Left hindlimb (tissue), 1 donor: ENCODE data around the gene PHOSPHO2.

Experiments used
- DNase-seq: peaks from one replicate; pipeline ENCODE4 v3.0.0-alpha.2; 2018

Gene PHOSPHO2

GRCh38 chr2:169716938-169717690 is 22.8 kb downstream of the PHOSPHO2 start:
- no peak for DNase-seq

DNA sequence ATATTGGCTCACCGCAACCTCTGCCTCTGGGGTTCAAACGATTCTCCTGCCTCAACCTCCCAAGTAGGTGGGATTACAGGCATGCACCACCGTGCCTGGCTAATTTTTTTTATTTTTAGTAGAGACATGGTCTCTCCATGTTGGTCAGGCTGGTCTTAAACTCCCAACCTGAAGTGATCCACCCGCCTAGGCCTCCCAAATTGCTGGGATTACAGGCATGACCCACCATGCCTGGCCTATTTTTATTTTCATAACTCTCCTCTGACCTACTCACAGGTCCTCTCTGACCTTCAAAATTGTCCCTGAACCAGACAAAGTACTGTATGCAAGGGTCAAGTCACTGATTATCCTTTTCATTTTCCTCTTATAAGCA is 23.4 kb downstream of the PHOSPHO2 start:
- no peak for DNase-seq

GRCh38 chr2:169718930-169719504 is 24.7 kb downstream of the PHOSPHO2 start:
- DNase-seq, result no peak

DNA sequence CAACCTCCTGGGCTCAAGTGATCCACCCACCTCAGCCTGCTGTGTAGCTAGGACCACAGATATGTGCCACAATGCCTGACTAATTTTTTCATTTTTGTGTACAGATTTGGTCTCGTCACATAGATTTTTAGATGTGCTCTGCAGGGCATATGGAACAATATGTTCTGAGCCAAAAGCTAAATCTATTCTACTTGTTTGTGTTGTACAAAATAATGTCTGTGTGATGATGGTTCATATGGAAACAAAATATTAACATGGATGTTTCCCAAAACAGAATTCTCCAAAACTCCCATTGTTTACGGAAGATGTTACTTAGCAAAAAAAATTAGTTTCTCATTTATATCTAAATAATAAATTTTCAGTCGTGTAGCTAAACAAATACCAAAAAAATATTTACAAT is 26.7 kb downstream of the PHOSPHO2 start:
- DNase-seq, result no peak

DNA sequence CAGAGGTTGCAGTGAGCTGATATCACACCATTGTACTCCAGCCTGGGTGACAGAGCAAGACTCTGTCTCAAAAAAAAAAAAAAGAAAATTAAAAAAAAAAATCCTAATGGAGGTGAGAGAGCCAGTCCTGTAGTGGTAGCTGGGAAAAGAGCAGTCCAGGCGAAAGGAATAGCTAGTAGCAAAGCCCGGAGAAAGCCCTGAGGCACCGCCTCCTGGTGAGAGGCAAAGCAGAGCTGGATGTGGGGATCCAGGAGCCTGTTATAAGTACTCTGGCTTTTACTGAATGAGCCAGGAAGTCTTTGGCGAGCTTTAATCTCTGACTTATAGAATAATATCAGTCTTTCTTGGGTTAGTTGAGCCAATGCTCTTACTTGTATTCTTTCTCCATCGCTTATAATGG is 32.8 kb downstream of the PHOSPHO2 start:
- DNase-seq, result no peak

- DNase-seq, result no peak
Measured at GRCh38 chr2:169729274-169729605, 35.0 kb downstream of the PHOSPHO2 start.

GRCh38 chr2:169732075-169732474 is 37.8 kb downstream of the PHOSPHO2 start:
- no peak for DNase-seq

DNA sequence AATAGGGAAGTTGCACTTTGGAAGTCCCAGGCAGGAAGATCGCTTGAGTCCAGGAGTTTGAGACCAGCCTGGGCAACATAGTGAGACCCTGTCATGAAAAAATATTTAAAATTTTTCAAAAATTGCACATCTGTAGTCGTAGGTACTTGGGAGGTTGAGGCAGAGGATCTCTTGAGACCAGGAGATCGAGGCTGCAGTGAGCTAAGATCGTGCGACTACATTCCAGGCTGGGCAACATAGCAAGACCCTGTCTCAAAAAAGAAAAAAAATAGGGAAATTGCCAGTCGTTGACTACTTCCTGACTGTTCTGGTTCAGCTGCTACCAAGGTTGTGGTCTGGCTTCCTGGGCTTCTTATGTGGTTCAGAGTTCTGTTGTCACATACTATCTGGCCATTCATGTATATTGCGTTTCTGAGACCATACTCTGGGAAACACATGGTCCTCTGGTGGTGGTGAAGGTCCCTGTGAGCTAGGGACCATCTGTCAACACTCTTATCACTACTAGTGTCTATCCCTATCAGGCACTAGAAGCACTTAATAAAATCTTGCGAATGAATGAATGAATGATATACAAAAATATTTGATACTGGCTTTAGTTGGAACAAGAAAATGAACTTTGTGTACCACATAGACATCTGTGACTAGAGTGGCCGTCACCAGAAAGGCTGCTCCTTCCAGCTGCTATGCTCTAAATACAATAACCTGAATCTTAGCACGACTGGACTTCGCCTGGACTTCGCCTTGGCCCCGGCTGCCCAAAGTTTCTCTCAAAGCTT is 38.5 kb downstream of the PHOSPHO2 start:
- DNase-seq, result no peak

GRCh38 chr2:169734169-169734847 is 40.0 kb downstream of the PHOSPHO2 start:
- peak; percentile 67 for DNase-seq

- no peak for DNase-seq
Measured at GRCh38 chr2:169735623-169736022, 41.4 kb downstream of the PHOSPHO2 start.

GRCh38 chr2:169736902-169737301 is 42.6 kb downstream of the PHOSPHO2 start:
- DNase-seq, result no peak

DNA sequence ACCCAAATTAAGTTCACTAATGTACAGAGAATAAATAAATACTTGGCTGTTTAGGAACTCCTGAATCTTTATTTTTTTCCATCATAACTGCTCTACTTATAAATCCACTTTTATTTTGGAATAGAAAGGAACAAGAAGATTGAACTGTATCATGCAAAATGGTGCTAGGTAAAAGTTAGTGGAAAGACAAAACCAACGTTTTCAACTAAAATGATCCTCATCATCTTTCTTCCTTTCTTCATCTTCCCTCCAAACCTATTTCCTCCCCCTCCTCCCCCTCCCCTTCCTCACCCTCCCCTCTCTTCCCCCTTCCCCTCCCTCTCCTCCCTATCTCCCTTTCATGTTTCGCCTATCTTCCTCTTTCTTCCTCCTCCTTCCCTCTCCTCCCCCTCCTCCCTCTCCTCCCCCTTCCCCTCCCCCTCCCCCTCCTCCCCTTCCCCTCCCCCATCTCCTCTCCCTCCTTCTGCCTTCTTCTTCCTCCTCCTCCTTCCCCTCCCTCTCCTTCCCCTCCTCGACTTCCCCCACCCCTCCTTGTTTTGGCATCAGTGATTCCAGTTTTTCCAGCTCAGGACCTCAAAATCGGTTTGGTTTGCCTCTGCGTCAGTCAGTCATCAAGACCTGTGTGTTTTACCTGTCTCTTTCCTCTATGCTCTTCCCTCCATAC is 44.4 kb downstream of the PHOSPHO2 start:
- no peak for DNase-seq

DNA sequence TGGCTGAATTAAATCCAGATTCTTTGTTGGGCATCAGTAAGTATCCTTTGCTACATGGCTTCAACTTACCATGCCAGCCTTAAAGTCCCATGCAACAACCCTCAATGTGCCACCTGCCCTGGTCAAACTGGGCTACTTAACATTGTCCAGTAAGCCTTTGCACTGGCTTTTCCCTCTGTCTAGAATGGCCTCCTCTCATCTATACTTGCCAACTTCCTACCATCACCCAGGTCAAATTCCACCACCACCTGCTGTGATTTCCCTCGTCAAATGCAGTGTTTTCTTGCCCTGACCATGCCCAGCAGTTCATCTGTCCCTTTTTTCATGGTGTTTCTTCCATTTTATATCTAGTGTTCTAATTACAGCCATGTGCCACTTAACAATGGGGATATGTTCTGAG is 45.1 kb downstream of the PHOSPHO2 start:
- DNase-seq, result no peak

DNA sequence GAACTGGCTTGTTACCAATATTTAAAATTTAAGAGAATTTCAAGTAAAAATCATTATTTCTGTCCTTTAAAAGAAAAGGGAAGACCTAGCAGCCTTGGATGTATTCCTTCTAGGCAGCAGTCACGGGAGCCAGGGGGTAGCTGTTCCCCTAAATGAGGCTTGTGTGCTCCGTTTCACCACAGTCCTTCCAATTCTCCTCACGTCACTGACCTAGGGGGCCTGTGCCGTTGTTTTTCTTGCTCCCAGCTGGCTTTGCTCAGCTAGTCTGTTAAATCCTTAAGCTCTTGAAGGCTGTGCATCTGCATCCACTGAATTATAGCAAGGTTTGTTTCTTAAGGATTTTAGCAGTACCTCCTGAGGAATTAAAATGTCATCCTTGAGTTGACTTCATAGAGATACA is 49.3 kb downstream of the PHOSPHO2 start:
- DNase-seq, result no peak

DNA sequence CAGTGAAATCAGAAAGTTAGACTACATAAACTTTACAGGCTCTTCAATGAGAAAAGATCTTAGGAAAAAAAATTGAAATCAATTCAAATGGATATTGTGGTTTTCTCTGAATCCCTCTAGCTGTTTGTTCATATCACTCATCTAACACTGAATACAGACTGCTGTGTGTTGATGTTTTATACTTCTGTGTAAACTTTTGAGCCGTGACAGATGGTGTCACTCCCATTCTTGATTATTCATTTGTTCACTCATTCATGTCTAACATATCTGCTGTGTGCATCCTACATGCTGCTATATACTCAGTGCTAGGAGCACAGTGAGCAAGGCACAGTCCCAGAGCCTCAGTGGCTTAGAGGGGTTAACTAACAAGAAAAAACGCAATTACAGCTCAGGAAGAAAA is 52.0 kb downstream of the PHOSPHO2 start:
- no peak for DNase-seq

GRCh38 chr2:169748319-169748718 is 54.0 kb downstream of the PHOSPHO2 start:
- no peak for DNase-seq
